OCI-LY3 (cell line): ENCODE results near the gene DNAJC5.

ENCODE experiments used
- CTCF ChIP-seq: fragments of 200-600, 300-600 bp; sonication (generic); IDR thresholded peaks from 2 replicates; pipeline ENCODE4 v1.5.1; 2014; ENCODE audit warnings: antibody characterized with exemption, low read length, low read depth
- EZH2phosphoT487 ChIP-seq: fragments of 200-600 bp; shearing (Covaris generic); IDR thresholded peaks from 2 replicates; pipeline ENCODE4 v1.6.1; 2018; ENCODE audit warnings: antibody characterized with exemption, mixed run types, low read depth

GRCh38 chr20:63868264-63868663, 26.7 kb upstream of the DNAJC5 start:
- TF ChIP-seq CTCF, result no peak
- no peak for TF ChIP-seq EZH2phosphoT487
